OCI-LY7 (cell line): ENCODE results near the gene DGKH. TPM values are rescaled to one million over a fixed set of nuclear protein-coding genes. Genes with fewer than 3 reads are reported as not detected.
"Not testable (repeated sequence)": the region's sequence is repeated elsewhere in the genome, so short reads cannot be mapped to it uniquely, and the experiment has no call there.

Source experiments
- BruUV-seq: library from RNA; stranded (reverse); fragments of 400-500 nt; replicated peaks from 2 replicates; lab custom pipeline; 2021; lab: Mats Ljungman, UMichigan
- CTCF ChIA-PET: fragments of 300-600 bp; sonication (Branson Sonifier 250); formaldehyde crosslinking; loops from one replicate; lab custom pipeline; 2022; ENCODE audit warnings: antibody characterized with exemption; ENCODE audit not compliant: unreplicated experiment; lab: Charles Lee
- POLR2A ChIA-PET: fragments of 300-600 bp; sonication (Branson Sonifier 250); formaldehyde crosslinking; loops from one replicate; lab custom pipeline; 2022; ENCODE audit warnings: antibody characterized with exemption; lab: Charles Lee
- DNase-seq: peaks from one replicate; pipeline ENCODE4 v3.0.0-alpha.2; 2015; ENCODE audit warnings: low spot score
- H2AFZ ChIP-seq: fragments of 200-600 bp; sonication (generic), shearing (Covaris generic); 2 replicates; pipeline ENCODE4 v1.6.1; 2014; ENCODE audit warnings: mild to moderate bottlenecking, antibody characterized with exemption, low read length, moderate library complexity
- H3K27ac ChIP-seq: fragments of 200-600 bp; sonication (generic); 2 replicates; pipeline ENCODE4 v1.5.1; 2014; ENCODE audit warnings: mixed run types, low read depth, mild to moderate bottlenecking, moderate library complexity, low read length, inconsistent platforms; ENCODE audit not compliant: poor library complexity, severe bottlenecking
- H3K36me3 ChIP-seq: fragments of 200-600 bp; sonication (generic); 2 replicates; pipeline ENCODE4 v1.6.1; 2014; ENCODE audit warnings: mild to moderate bottlenecking, antibody characterized with exemption, low read length, moderate library complexity, mixed read lengths; ENCODE audit not compliant: insufficient read depth
- H3K4me1 ChIP-seq: fragments of 200-600 bp; sonication (generic); 2 replicates; pipeline ENCODE4 v1.5.1; 2014; ENCODE audit warnings: mild to moderate bottlenecking, low read length; ENCODE audit not compliant: insufficient read depth, poor library complexity, severe bottlenecking
- H3K4me2 ChIP-seq: fragments of 200-600 bp; sonication (generic); 2 replicates; pipeline ENCODE4 v1.6.1; 2014; ENCODE audit warnings: mild to moderate bottlenecking, low read length
- H3K4me3 ChIP-seq: fragments of 200-600 bp; sonication (generic); 2 replicates; pipeline ENCODE4 v1.5.1; 2014; ENCODE audit warnings: mild to moderate bottlenecking, low read depth, low read length; ENCODE audit not compliant: poor library complexity, severe bottlenecking
- H3K79me2 ChIP-seq: fragments of 200-600 bp; sonication (generic); 2 replicates; pipeline ENCODE4 v1.6.1; 2016; ENCODE audit warnings: low read depth, mild to moderate bottlenecking, low read length, moderate library complexity, mixed read lengths; ENCODE audit not compliant: insufficient read depth
- H3K9me2 ChIP-seq: fragments of 200-600 bp; sonication (generic); 2 replicates; pipeline ENCODE4 v1.6.1; 2016; ENCODE audit warnings: mild to moderate bottlenecking, low read length, mixed read lengths; ENCODE audit not compliant: insufficient read depth
- H3K9me3 ChIP-seq: fragments of 200-600 bp; sonication (generic); 2 replicates; pipeline ENCODE4 v1.6.1; 2014; ENCODE audit warnings: mild to moderate bottlenecking, mixed run types, low read length, mixed read lengths
- H4K20me1 ChIP-seq: fragments of 200-600 bp; sonication (generic); 2 replicates; pipeline ENCODE4 v1.6.1; 2014; ENCODE audit warnings: mild to moderate bottlenecking, antibody characterized with exemption, low read length, moderate library complexity, mixed read lengths; ENCODE audit not compliant: insufficient read depth
- CTCF ChIP-seq: fragments of 200-600 bp; sonication (generic); conservative IDR thresholded peaks from 2 replicates; pipeline ENCODE4 v1.5.1; 2014; ENCODE audit warnings: mild to moderate bottlenecking, antibody characterized with exemption, low read length, moderate library complexity, mixed read lengths
- EZH2phosphoT487 ChIP-seq: fragments of 200-600 bp; sonication (generic); IDR thresholded peaks from 2 replicates; pipeline ENCODE4 v1.6.1; 2018; ENCODE audit warnings: low read depth, borderline replicate concordance, mild to moderate bottlenecking, mixed run types, antibody characterized with exemption, low read length, moderate library complexity, mixed read lengths
- intact Hi-C: fragments of 100-400 bp; cut with micrococcal nuclease; formaldehyde crosslinking; loops from one replicate; pipeline ENCODE4 v1.10.0; 2022; ENCODE audit not compliant: unreplicated experiment
- total RNA-seq, 2 experiments: library from RNA; depleted of rRNA in 1 of 2; stranded (reverse); fragments of >200 nt in 1 of 2; shearing (Covaris generic) in 1 of 2; gene quantifications; 2 replicates each; pipeline ENCODE4 v1.2.3, GENCODE V29; 2014 to 2022

The DGKH gene
- total RNA-seq, 2 experiments from 2014 or later: 6.2 to 16.1 TPM

GRCh38 chr13:42221121-42221765 is 172.8 kb downstream of the DGKH start:
- Histone ChIP-seq H4K20me1 (no peaks in the 10 kb centered on the region), H3K4me2 (no peak overlapping the region), H3K4me1 (no peaks in the 10 kb centered on the region), H3K9me2 (no peaks in the 10 kb centered on the region), H2AFZ (no peak overlapping the region), H3K27ac (no peak overlapping the region), H3K36me3 (no peaks in the 10 kb centered on the region), H3K4me3 (no peak overlapping the region), H3K79me2 (no peaks in the 10 kb centered on the region), H3K9me3 (no peaks in the 10 kb centered on the region)
- BruUV-seq: no TSS peak
- intact Hi-C loops: no loop called here
- ChIA-PET POLR2A (interaction anchor here (0.6 to 1.1 kb wide), 5 partner anchors 11 to 261 kb away, joined by 3 to 4 read pairs (median 3); no protein-coding TSS in a partner anchor), CTCF (no interaction called here)
- no peak for DNase-seq
- no peak for TF ChIP-seq EZH2phosphoT487
- TF ChIP-seq CTCF: no peak

GRCh38 chr13:42223681-42224080 is 175.2 kb downstream of the DGKH start:
- Histone ChIP-seq H3K9me3 (no peaks in the 10 kb centered on the region), H4K20me1 (no peaks in the 10 kb centered on the region), H3K4me2 (no peak overlapping the region), H3K79me2 (no peaks in the 10 kb centered on the region), H3K9me2 (no peaks in the 10 kb centered on the region), H3K4me3 (no peak overlapping the region), H3K36me3 (no peaks in the 10 kb centered on the region), H3K4me1 (no peaks in the 10 kb centered on the region), H2AFZ (no peak overlapping the region), H3K27ac (no peak overlapping the region)
- intact Hi-C loops: no loop called here
- no peak for DNase-seq
- TF ChIP-seq EZH2phosphoT487 (no peak), CTCF (no peak)
- ChIA-PET CTCF (no interaction called here), POLR2A (no interaction called here)
- BruUV-seq: no TSS peak

GRCh38 chr13:42225051-42225450 is 176.6 kb downstream of the DGKH start:
- intact Hi-C loops: no loop called here
- H4K20me1 ChIP-seq: no peaks in the 10 kb centered on the region

GRCh38 chr13:42226759-42227158 is 178.3 kb downstream of the DGKH start:
- CTCF ChIA-PET, H3K4me3 ChIP-seq: not testable (repeated sequence)

More at GRCh38 chr13:42225051-42225450, 176.6 kb downstream of the DGKH start:
- BruUV-seq: no TSS peak
- Histone ChIP-seq H2AFZ (no peak overlapping the region), H3K36me3 (0 out of 2 replicates have a peak, but pooled peaks cover 3% of the 10 kb centered on the region), H3K4me1 (no peaks in the 10 kb centered on the region), H3K79me2 (no peaks in the 10 kb centered on the region), H3K9me3 (no peaks in the 10 kb centered on the region), H3K4me3 (no peak overlapping the region), H3K9me2 (no peaks in the 10 kb centered on the region), H3K27ac (no peak overlapping the region), H3K4me2 (no peak overlapping the region)
- ChIA-PET CTCF (no interaction called here), POLR2A (interaction anchor here (1.5 kb wide), 2 partner anchors 9 to 10 kb away, joined by 3 to 4 read pairs; no protein-coding TSS in a partner anchor)
- no peak for DNase-seq
- TF ChIP-seq CTCF (no peak), EZH2phosphoT487 (no peak)

More at GRCh38 chr13:42226759-42227158, 178.3 kb downstream of the DGKH start:
- DNase-seq, H4K20me1 ChIP-seq, H3K79me2 ChIP-seq, H3K4me2 ChIP-seq, H3K27ac ChIP-seq, H3K9me3 ChIP-seq, H2AFZ ChIP-seq, BruUV-seq, H3K4me1 ChIP-seq, H3K36me3 ChIP-seq, H3K9me2 ChIP-seq, intact Hi-C loops: not testable (repeated sequence)
- POLR2A ChIA-PET: interaction anchor here (0.7 to 1.5 kb wide), 2 partner anchors 9 to 64 kb away, joined by 3 read pairs; no protein-coding TSS in a partner anchor
